GM18870 (cell line): Measurements from ENCODE around the gene CELF4.

Source experiments
- ATAC-seq: cut with Tn5 transposase; IDR thresholded peaks from one replicate; pipeline ENCODE4 v1.9.1; 2021; ENCODE audit warnings: moderate library complexity; ENCODE audit not compliant: unreplicated experiment

Gene CELF4

GRCh38 chr18:37497853-37498518 is 67.6 kb downstream of the CELF4 start:
- ATAC-seq: no peak

DNA sequence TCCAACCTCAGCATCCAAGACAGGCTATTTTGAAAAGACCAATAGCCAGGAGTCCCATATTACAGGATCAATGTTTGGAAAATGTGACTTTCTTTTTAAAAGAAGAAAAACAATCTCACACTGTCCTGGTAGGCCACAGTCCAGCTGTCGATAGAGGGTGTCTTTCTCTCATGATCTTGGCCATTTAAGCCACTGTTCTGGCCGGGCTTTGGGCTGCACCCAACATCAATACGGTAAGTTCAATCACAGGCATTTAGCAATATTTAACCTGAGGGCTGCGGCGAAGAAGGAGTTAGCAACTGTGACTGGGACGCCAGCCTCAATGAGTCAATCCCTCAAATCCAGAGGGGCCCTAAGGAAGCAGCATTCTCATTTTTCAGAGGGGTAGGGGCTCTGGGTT is 69.0 kb downstream of the CELF4 start:
- ATAC-seq: no peak

GRCh38 chr18:37495354-37495753 is 70.2 kb downstream of the CELF4 start:
- no peak for ATAC-seq

GRCh38 chr18:37494406-37494805 is 71.2 kb downstream of the CELF4 start:
- ATAC-seq: no peak

DNA sequence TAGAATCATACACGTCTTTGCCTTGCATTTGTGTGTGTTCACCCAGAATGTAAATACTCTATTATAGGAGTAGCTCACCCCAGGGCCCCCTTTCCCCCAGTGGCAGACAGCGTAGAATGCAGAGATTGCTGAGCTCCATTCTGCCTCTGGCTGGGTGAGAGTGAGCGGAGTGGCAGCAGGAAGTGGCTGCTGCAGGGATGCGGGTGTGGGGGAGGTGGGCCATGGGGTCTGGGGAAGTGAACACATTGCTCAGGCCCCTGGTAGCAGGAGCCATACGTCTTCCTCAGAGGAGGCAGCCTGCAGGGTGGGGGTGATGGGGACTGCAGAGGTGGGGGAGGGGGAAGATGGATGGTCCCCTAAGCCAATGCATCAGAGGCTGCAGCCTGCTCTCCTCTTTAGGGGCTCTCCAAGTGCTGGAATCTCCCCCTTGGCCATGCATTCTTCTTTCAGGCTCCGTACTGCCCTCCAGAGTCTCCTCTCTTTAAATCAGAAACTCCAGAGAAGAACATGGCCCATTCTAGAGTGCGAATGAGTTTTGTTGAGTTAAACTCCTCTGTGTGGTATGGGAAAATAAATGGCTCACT is 72.2 kb downstream of the CELF4 start:
- no peak for ATAC-seq

- no peak for ATAC-seq
Measured at GRCh38 chr18:37492952-37493351, 72.6 kb downstream of the CELF4 start.

DNA sequence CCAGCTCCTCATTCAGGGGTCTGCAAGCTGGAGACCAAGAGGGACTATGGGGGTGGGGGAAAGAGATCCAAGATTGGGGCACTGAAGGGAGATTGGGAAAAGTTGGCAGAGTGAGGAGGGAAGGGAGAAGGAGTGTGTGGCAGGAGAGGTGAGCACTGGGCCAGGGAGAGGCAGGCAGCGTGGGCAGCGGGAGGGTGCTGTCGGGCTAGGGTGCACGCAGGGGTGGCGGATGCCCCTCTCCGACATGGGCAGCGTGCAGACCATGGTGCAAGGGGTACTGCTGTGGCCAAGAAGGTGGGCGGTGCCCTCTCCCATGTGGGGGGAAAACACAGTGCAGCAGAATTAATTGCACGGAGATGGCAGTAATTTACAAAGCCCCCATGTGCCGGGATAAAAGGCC is 74.1 kb downstream of the CELF4 start:
- ATAC-seq: no peak

DNA sequence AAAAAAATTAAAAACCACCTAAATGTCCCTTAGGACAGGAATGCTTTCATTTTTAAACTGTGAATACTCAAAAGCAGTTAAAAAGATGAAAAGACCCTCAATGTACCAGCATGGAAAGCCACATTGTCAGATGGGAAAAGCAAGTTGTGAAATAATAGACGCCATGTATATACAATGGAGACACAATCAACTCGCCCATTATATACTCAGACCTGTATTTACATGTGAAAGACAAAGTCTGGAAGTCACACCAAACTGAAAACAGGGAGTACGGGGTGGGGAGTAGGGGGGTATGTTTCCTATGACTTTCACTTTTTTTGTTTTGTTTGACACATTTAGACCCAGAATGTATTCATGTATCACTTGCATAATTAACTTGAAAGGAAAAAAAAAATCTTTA is 75.6 kb downstream of the CELF4 start:
- no peak for ATAC-seq

DNA sequence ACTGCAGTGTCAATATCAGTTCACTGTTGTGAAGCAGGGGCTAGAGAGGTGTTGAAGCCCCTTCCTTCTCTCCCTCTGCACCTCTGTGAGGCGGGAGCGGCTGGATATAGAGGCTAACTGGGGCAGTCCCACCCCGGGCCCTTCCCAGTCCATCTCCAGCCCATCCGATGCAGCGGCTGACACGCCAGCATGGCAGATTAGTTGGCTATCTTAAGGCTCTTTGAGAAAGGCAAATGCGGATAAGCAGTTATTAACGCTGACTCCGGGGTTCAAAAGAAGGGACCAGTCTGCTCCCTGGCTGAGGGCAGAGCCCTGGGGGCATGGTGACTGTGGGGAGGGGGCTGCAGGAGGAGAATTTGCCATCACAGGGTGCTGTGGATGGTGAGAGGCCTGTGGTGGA is 76.6 kb downstream of the CELF4 start:
- no peak for ATAC-seq

DNA sequence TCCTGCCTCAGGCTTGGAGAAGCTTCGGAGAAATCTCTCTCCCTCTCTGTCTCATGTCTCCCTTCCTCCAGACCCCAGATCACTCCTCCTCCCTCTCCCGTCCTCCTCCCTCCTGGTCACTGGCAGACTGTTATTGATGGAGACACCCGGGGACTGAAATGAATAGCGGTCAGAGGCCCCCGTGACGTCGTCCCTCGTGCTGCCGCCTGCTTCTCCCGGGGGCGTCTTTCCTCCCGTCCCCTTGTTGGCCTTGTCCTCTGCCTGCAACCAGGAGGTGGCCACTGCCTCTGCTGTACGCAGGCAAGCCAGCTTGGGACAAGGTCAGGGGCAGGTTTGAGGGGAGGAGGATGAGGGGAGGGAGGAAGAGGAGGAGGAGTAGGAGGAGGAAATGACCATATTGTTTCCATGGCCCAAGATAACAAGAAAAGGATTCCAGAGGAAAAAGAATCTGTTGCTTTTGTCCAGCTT is 78.2 kb downstream of the CELF4 start:
- ATAC-seq: no peak

GRCh38 chr18:37486848-37487247 is 78.8 kb downstream of the CELF4 start:
- no peak for ATAC-seq

DNA sequence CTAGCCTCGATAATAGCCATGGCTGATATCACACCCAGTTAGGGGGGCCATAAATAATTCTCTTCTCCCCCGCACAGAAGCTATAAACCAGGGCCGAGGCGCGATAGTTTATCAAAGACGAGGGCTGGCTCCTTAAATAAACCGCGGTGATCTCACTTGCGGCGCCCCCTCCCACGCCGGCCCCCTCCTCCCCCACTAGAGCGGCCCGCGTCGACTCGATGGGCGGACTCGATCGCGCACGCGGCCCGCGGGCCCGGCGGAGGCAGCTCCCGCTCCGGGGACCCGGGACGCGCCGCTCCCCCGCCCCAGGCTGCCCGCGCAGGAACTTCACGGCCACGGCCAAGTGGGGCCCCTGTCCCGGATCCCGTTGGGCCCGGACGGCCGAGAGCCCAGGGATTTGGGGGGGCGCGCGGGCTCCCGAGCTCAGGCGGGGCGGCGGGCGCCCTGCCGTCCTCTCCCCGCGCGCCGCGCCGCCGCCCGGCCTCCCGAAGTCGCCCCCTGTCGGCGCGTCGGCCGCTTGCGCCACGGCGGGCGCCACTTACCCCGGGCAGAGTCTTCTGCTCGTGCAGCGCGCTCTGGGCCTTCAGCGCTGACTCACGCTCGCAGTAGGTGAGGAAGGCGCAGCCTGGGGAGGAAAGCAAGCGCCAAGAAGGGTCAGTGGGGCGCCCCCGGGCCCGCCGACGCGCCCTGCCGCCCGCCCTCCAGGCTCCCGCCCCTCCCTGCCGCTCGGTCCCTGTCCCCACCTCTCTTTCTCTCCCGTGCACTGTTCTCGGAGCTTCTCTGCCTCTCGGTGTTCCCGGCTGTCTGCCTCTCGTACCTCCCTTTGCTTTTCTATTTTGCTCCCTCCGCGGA is 80.4 kb downstream of the CELF4 start:
- ATAC-seq: no peak

GRCh38 chr18:37483984-37484819 is 81.4 kb downstream of the CELF4 start:
- ATAC-seq: no peak

DNA sequence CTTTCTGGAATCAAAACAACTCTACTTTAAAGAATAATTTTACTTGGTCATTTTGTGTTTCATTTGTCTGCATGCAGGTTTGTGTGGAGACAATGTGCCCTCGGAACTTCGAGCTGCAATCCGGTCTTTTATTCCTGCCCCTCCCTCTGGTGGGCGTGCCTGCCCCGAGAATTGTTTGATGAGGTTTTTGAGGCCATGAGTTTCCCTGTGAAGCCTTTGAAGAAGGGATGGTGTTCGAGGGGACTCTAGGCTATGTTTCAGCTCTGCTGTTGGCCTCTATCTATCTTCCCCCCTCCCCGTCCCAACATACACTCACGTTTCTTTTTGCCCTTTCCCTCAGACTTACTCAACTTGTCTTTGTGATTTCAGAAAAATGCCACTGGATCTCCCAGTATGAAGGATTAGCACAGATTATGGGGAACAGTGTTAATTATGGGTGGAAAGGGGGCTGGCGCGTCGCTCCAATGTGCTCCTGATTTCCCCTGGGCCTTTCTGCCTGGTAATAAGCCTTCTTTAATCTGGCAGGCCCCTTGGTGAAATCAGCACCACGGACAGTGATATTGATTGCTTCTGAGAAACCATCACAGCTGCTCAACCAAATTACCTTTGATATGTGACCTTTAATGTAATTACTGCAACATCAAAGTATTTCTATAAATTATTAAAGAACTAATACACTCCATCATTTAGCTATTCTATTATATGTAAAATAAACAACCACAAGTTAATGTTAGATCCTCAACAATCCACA is 82.2 kb downstream of the CELF4 start:
- no peak for ATAC-seq

- ATAC-seq: no peak
Measured at GRCh38 chr18:37482433-37482832, 83.2 kb downstream of the CELF4 start.

DNA sequence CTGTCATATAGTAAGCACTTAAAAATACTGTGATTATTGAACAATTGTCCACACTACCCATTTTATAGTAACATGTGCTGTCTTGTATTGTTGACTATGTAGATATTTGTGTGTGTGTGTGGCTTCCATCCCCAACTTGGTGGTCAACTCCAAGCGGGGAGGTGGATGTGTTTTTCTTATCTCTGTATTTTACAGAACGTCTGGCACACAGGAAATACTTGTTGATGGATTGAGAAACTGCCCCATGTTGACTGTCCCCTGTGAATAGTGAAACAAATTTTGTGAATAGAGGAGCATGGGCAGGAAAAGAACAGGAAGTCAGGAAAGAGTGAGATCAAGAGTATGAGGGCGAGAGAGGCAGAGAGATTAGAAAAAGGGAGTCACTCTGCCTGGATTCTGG is 83.6 kb downstream of the CELF4 start:
- ATAC-seq: no peak

DNA sequence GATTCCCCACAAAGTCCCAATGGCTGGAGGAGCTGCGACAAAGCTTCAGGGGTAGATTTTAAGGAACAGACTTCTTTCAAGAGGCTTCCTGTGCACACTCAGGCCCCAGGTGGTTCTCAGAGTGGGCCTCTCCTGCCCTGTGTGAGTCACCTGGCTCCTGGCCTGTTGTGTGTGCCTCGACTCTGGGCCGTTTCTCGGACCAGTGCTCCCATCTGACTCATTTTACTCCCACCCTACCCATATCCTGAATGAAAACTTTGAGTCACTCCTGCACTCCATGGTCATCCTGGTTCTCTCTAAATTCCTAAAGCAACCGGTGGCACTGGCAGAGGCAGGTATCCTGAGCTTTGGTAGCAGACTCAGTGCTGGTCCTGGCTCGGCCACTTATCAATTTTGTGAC is 84.1 kb downstream of the CELF4 start:
- ATAC-seq: no peak

DNA sequence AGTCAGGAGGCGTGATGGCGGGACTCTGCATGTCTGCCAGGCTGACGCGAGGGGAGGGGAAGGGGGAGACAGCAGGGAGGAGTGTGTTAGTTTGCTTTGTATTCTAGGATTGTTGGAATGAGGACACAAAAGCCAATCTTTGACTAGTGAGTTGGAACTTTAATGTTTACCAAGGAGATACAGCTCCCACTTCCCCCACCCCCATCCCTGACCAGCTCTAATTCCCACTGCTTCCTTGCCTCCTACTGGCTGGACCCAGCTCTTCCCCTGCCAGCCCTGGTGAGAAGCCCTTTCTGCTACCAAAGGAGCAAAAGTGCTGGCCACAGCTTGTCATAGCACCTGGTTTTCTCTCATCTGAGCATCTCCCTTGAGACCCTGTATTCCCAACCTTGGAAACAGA is 84.5 kb downstream of the CELF4 start:
- ATAC-seq: no peak

- no peak for ATAC-seq
Measured at GRCh38 chr18:37476611-37477295, 88.8 kb downstream of the CELF4 start.

- peak; percentile 52 for ATAC-seq
Measured at GRCh38 chr18:37476182-37476581, 89.4 kb downstream of the CELF4 start.
